Panc1 (cell line): ENCODE results near the gene SSTR5. TPM values are rescaled to one million over a fixed set of nuclear protein-coding genes. Genes with fewer than 3 reads are reported as not detected.

Experiments
- ATAC-seq: fragments of 200-7000 bp; cut with Tn5 transposase; 2 replicates; pipeline ENCODE4 v1.9.1; 2020; ENCODE audit warnings: mild to moderate bottlenecking, moderate library complexity
- BruUV-seq: library from RNA; stranded (reverse); fragments of 400-500 nt; replicated peaks from 2 replicates; lab custom pipeline; 2021; lab: Mats Ljungman, UMichigan
- CTCF ChIA-PET: fragments of 300-600 bp; sonication (Branson Sonifier 250); formaldehyde crosslinking; loops from one replicate; lab custom pipeline; 2022; ENCODE audit warnings: antibody characterized with exemption; lab: Charles Lee
- POLR2A ChIA-PET: fragments of 300-600 bp; sonication (Branson Sonifier 250); formaldehyde crosslinking; loops from one replicate; lab custom pipeline; 2022; ENCODE audit warnings: antibody characterized with exemption; lab: Charles Lee
- DNase-seq: peaks from one replicate; pipeline ENCODE4 v3.0.0-alpha.2; 2010; ENCODE audit warnings: low read depth, low spot score
- H3K27ac ChIP-seq: 2 replicates; pipeline ENCODE4 v1.5.1; 2011; ENCODE audit warnings: mild to moderate bottlenecking, low read length, inconsistent platforms
- H3K27me3 ChIP-seq: fragments of 200-500 bp; sonication (Bioruptor generic); 2 replicates; pipeline ENCODE4 v1.6.0; 2014; ENCODE audit warnings: low read length, inconsistent platforms; ENCODE audit not compliant: control insufficient read depth, insufficient read depth
- H3K36me3 ChIP-seq: fragments of 200-500 bp; sonication (Bioruptor generic); 2 replicates; pipeline ENCODE4 v1.5.1; 2014; ENCODE audit warnings: inconsistent platforms, mild to moderate bottlenecking, low read length, moderate library complexity; ENCODE audit not compliant: control insufficient read depth, insufficient read depth
- H3K4me1 ChIP-seq: 2 replicates; pipeline ENCODE4 v1.5.1; 2011; ENCODE audit warnings: inconsistent platforms, mild to moderate bottlenecking, low read length, moderate library complexity; ENCODE audit not compliant: control insufficient read depth, insufficient read depth
- H3K4me3 ChIP-seq, 2 experiments: 2 replicates each; pipeline ENCODE4 v1.5.1; 2011 to 2012; ENCODE audit warnings: low read depth in 2 of 2, low read length in 2 of 2, mild to moderate bottlenecking in 2 of 2, inconsistent platforms in 1 of 2, moderate library complexity in 1 of 2
- H3K9me3 ChIP-seq: fragments of 200-500 bp; sonication (Bioruptor generic); 2 replicates; pipeline ENCODE4 v1.5.1; 2014; ENCODE audit warnings: low read depth, mild to moderate bottlenecking, inconsistent platforms, low read length, moderate library complexity; ENCODE audit not compliant: control insufficient read depth, insufficient read depth
- POLR2AphosphoS5 ChIP-seq: IDR thresholded peaks from 2 replicates; pipeline ENCODE4 v1.6.1; 2012; ENCODE audit warnings: mild to moderate bottlenecking, low read depth, low read length, moderate library complexity
- REST ChIP-seq, 2 experiments: IDR thresholded peaks; 2 replicates each; pipeline ENCODE4 v1.6.1; 2011 to 2012; ENCODE audit warnings: low read depth in 2 of 2, control low read depth in 1 of 2, low read length in 1 of 2, mild to moderate bottlenecking in 1 of 2, moderate library complexity in 1 of 2; ENCODE audit not compliant: insufficient read depth in 1 of 2
- SIN3A ChIP-seq: IDR thresholded peaks from 2 replicates; pipeline ENCODE4 v1.6.1; 2012; ENCODE audit warnings: low read depth, mild to moderate bottlenecking, low read length, moderate library complexity, borderline replicate concordance; ENCODE audit not compliant: insufficient read depth
- TCF7L2 ChIP-seq: IDR thresholded peaks from 2 replicates; pipeline ENCODE4 v1.6.1; 2011; ENCODE audit warnings: mild to moderate bottlenecking, low read depth, low read length, inconsistent platforms
- in situ Hi-C: cut with HindIII; loops from 2 replicates; pipeline ENCODE4 v1.10.0; 2016; ENCODE audit warnings: low sequenced_read_pairs, low pct_unique_long_range_greater_than_20kb
- intact Hi-C: fragments of 100-400 bp; cut with micrococcal nuclease; formaldehyde crosslinking; loops from one replicate; pipeline ENCODE4 v1.10.0; 2022; ENCODE audit not compliant: unreplicated experiment
- total RNA-seq: library from RNA; stranded (reverse); gene quantifications from one replicate; pipeline ENCODE4 v1.2.1, GENCODE V29; 2021; ENCODE audit not compliant: unreplicated experiment
- TF ChIP-seq, protein P1 (sequence below): fragments of 450-650 bp; IDR thresholded peaks from 2 replicates; pipeline ENCODE4 v1.5.1; 2017; ENCODE audit warnings: mild to moderate bottlenecking

Gene SSTR5
- total RNA-seq, 1 experiment from 2014 or later, result 2.8 TPM

DNA sequence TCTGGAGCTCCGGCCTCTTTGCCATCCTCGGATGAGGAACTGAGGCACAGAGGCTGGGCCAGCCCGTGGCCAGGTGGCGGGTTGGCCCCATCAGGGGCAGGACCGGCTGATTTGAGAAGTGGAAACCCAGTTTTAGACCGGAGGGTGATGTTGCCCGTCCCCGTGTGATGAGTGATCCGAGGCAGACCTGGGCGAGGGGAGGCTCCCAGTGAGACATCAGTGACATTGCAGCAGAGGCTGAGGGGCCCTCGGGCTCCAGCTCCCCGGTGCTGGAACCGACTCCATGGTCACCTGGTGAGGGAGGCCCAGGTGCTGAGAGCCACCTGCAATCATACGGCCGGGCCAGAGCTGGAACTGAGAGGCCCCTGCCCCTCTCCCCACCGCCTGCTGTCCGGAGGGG is 53.5 kb downstream of the SSTR5 start:
- POLR2A ChIA-PET, result no interaction called here
- Histone ChIP-seq H3K36me3 (no peaks in the 10 kb centered on the region), H3K4me1 (peaks cover 10% of the 10 kb centered on the region), H3K27me3 (no peaks in the 10 kb centered on the region), H3K9me3 (no peaks in the 10 kb centered on the region), H3K27ac (no peak overlapping the region), H3K4me3 (no peak overlapping the region)
- TF ChIP-seq, protein P1, sequence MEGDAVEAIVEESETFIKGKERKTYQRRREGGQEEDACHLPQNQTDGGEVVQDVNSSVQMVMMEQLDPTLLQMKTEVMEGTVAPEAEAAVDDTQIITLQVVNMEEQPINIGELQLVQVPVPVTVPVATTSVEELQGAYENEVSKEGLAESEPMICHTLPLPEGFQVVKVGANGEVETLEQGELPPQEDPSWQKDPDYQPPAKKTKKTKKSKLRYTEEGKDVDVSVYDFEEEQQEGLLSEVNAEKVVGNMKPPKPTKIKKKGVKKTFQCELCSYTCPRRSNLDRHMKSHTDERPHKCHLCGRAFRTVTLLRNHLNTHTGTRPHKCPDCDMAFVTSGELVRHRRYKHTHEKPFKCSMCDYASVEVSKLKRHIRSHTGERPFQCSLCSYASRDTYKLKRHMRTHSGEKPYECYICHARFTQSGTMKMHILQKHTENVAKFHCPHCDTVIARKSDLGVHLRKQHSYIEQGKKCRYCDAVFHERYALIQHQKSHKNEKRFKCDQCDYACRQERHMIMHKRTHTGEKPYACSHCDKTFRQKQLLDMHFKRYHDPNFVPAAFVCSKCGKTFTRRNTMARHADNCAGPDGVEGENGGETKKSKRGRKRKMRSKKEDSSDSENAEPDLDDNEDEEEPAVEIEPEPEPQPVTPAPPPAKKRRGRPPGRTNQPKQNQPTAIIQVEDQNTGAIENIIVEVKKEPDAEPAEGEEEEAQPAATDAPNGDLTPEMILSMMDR, result no peak
- TF ChIP-seq REST (IDR thresholded peaks at IDR 0.05; ENCODE audit: insufficient read depth in 1 of 2, low read depth in 2 of 2, low read length in 1 of 2) (no peak), TCF7L2 (no peak), SIN3A (no peak), POLR2AphosphoS5 (no peak)
- in situ Hi-C loops (no loop called here), intact Hi-C loops (no loop called here)
- CTCF ChIA-PET, result no interaction called here
- ATAC-seq (no peak), DNase-seq (no peak)
- BruUV-seq, result no TSS peak

GRCh38 chr16:1126586-1126985 is 54.0 kb downstream of the SSTR5 start:
- Histone ChIP-seq H3K9me3 (no peaks in the 10 kb centered on the region), H3K4me3 (no peak overlapping the region), H3K27ac (no peak overlapping the region), H3K27me3 (no peaks in the 10 kb centered on the region), H3K4me1 (peaks cover 10% of the 10 kb centered on the region), H3K36me3 (no peaks in the 10 kb centered on the region)
- intact Hi-C loops (no loop called here), in situ Hi-C loops (no loop called here)
- no TSS peak for BruUV-seq
- TF ChIP-seq POLR2AphosphoS5 (no peak), REST (IDR thresholded peaks at IDR 0.05; ENCODE audit: insufficient read depth in 1 of 2, low read depth in 2 of 2, low read length in 1 of 2) (no peak), TCF7L2 (no peak), SIN3A (no peak)
- TF ChIP-seq, protein P1, result no peak
- ATAC-seq (peak; percentile 11; the same call in 1 of the 2 replicates), DNase-seq (no peak)
- CTCF ChIA-PET, result no interaction called here
- POLR2A ChIA-PET, result no interaction called here
